Endothelial cell (in vitro differentiated cells): ENCODE measurements around the gene BORA. TPM values are rescaled to one million over a fixed set of nuclear protein-coding genes. Genes with fewer than 3 reads are reported as not detected.

Source experiments
- DNase-seq: peaks from one replicate; pipeline ENCODE4 v3.0.0; 2021; ENCODE audit warnings: low spot score
- H3K27ac Mint-ChIP-seq: one replicate; pipeline ENCODE4 v1.8.0; 2021; ENCODE audit warnings: mixed read lengths, inconsistent platforms; ENCODE audit not compliant: unreplicated experiment
- H3K27me3 Mint-ChIP-seq: one replicate; pipeline ENCODE4 v1.8.0; 2021; ENCODE audit warnings: mild to moderate bottlenecking, moderate library complexity, mixed read lengths, inconsistent platforms; ENCODE audit not compliant: unreplicated experiment
- H3K36me3 Mint-ChIP-seq: one replicate; pipeline ENCODE4 v1.8.0; 2021; ENCODE audit warnings: mild to moderate bottlenecking, low read depth, mixed read lengths, inconsistent platforms; ENCODE audit not compliant: unreplicated experiment
- H3K4me1 Mint-ChIP-seq: one replicate; pipeline ENCODE4 v1.8.0; 2021; ENCODE audit warnings: mild to moderate bottlenecking, mixed read lengths, inconsistent platforms; ENCODE audit not compliant: unreplicated experiment
- H3K4me3 Mint-ChIP-seq: one replicate; pipeline ENCODE4 v1.8.0; 2021; ENCODE audit warnings: mild to moderate bottlenecking, mixed read lengths, inconsistent platforms; ENCODE audit not compliant: unreplicated experiment
- H3K9me3 Mint-ChIP-seq: one replicate; pipeline ENCODE4 v1.8.0; 2021; ENCODE audit warnings: mixed read lengths, inconsistent platforms; ENCODE audit not compliant: unreplicated experiment
- total RNA-seq: library from RNA; stranded (reverse); fragmentation: NEBNext Ultra II Directional; extraction: Animal tissue kit (Norgen Biotek cat#: 25700); gene quantifications from one replicate; pipeline ENCODE4 v1.2.1, GENCODE V29; 2021; ENCODE audit not compliant: unreplicated experiment
- TF ChIP-seq, protein P1 (sequence below): fragments of 200-600 bp; sonication (generic); IDR thresholded peaks from one replicate; pipeline ENCODE4 v1.5.0; 2021; ENCODE audit warnings: antibody characterized with exemption; ENCODE audit not compliant: unreplicated experiment

Gene BORA
- total RNA-seq, 1 donor from 2014 or later, result 6.3 TPM

DNA sequence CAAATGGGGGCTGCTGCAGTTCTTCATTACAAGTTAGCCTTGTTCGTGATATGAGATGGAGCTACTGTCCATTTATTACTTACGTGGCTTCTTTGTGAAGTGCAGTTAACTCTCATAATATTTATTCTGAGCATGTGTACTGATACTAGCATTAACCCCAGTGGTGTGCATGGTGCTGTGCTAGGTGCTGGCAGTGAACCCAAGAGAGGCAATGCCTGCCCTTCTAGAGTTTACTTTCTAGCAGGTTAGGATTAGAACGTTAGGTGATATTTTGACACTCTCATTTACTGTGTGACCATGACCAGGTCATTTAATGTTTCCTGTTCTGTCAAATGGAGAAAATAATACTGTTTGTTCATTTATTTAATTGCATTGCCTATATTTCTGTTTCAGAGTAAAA lies 71.1 kb downstream of the BORA start:
- Mint-ChIP-seq H3K9me3 (no peaks in the 10 kb centered on the region), H3K36me3 (peaks cover 9% of the 10 kb centered on the region), H3K4me1 (peaks cover 5% of the 10 kb centered on the region), H3K4me3 (no peak overlapping the region), H3K27ac (no peak overlapping the region), H3K27me3 (no peaks in the 10 kb centered on the region)
- TF ChIP-seq, protein P1, sequence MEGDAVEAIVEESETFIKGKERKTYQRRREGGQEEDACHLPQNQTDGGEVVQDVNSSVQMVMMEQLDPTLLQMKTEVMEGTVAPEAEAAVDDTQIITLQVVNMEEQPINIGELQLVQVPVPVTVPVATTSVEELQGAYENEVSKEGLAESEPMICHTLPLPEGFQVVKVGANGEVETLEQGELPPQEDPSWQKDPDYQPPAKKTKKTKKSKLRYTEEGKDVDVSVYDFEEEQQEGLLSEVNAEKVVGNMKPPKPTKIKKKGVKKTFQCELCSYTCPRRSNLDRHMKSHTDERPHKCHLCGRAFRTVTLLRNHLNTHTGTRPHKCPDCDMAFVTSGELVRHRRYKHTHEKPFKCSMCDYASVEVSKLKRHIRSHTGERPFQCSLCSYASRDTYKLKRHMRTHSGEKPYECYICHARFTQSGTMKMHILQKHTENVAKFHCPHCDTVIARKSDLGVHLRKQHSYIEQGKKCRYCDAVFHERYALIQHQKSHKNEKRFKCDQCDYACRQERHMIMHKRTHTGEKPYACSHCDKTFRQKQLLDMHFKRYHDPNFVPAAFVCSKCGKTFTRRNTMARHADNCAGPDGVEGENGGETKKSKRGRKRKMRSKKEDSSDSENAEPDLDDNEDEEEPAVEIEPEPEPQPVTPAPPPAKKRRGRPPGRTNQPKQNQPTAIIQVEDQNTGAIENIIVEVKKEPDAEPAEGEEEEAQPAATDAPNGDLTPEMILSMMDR, result no peak
- DNase-seq, result no peak

DNA sequence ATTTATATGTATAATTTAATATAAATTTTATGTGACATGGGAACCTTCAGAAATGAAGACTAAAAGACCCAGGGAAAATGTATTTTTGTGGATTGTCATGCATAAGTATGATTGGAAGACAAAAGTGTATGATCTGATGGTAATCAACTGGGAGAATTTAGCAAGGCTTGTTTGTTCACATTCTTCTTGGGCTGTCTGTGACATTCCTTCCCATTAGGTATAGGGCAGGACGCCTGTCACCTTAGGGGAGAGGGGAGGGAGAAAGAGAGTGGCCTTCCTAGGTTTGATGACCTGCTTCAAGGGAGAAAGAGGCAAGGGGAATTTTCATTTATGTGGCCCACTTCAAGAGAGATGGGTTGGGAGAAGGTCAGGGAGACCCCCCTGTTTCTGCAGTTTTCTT lies 76.6 kb downstream of the BORA start:
- H3K27ac Mint-ChIP-seq, result no peak overlapping the region
- DNase-seq, result no peak
- H3K4me1 Mint-ChIP-seq, result peaks cover 5% of the 10 kb centered on the region
- H3K27me3 Mint-ChIP-seq, result peaks cover 1% of the 10 kb centered on the region
- no peaks in the 10 kb centered on the region for H3K9me3 Mint-ChIP-seq
- peaks cover 10% of the 10 kb centered on the region for H3K36me3 Mint-ChIP-seq
- no peak overlapping the region for H3K4me3 Mint-ChIP-seq
- TF ChIP-seq, protein P1, result no peak

Other genes with a start within 250 kb of the BORA start
- gene MZT1, start 294 bp upstream of the BORA start, total RNA-seq, result 11.4 TPM
- 39.1 TPM for gene DIS3, start 54.0 kb downstream of the BORA start, total RNA-seq
- 24.0 TPM for gene PIBF1, start 54.2 kb downstream of the BORA start, total RNA-seq